Activated T-helper 2 cell treated with anti-CD3 and anti-CD28 coated beads, Interferon-gamma antibody, Interleukin-2, Interleukin-4, amounts not matched to agents 10 μg/mL and 5 μg/mL and 100 μg/mL, durations not matched to agents 14 hours and 24 hours and 36 hours (primary cell): ENCODE data around the gene ZNF132. TPM values are rescaled to one million over a fixed set of nuclear protein-coding genes. Genes with fewer than 3 reads are reported as not detected.
A peak's percentile ranks its signal among the peaks of the same experiment; 100 is the strongest.
"Not testable (repeated sequence)": the region's sequence is repeated elsewhere in the genome, so short reads cannot be mapped to it uniquely, and the experiment has no call there.

Source experiments
- DNase-seq: peaks from one replicate; pipeline ENCODE4 v3.0.0; 2021; ENCODE audit warnings: low spot score
- H3K27ac Mint-ChIP-seq: one replicate; pipeline ENCODE4 v1.8.0; 2021; ENCODE audit warnings: mixed read lengths
- H3K27me3 Mint-ChIP-seq: one replicate; pipeline ENCODE4 v1.8.0; 2021; ENCODE audit warnings: low read depth, mixed read lengths
- H3K36me3 Mint-ChIP-seq: one replicate; pipeline ENCODE4 v1.8.0; 2021; ENCODE audit warnings: low read depth, mixed read lengths
- H3K4me1 Mint-ChIP-seq: one replicate; pipeline ENCODE4 v1.8.0; 2021; ENCODE audit warnings: low read depth, mixed read lengths
- H3K4me3 Mint-ChIP-seq: one replicate; pipeline ENCODE4 v1.8.0; 2021; ENCODE audit warnings: low read depth, mild to moderate bottlenecking, moderate library complexity, mixed read lengths
- H3K9me3 Mint-ChIP-seq: one replicate; pipeline ENCODE4 v1.8.0; 2021; ENCODE audit warnings: mixed read lengths
- intact Hi-C: fragments of 100-400 bp; cut with micrococcal nuclease; formaldehyde crosslinking; loops from one replicate; pipeline ENCODE4 v1.15.1; 2023
- total RNA-seq: library from RNA; stranded (reverse); gene quantifications from 2 replicates; pipeline ENCODE4 v1.2.3, GENCODE V29; 2022

Gene ZNF132
- 3.2 and 3.4 TPM in 2 replicates for total RNA-seq

DNA sequence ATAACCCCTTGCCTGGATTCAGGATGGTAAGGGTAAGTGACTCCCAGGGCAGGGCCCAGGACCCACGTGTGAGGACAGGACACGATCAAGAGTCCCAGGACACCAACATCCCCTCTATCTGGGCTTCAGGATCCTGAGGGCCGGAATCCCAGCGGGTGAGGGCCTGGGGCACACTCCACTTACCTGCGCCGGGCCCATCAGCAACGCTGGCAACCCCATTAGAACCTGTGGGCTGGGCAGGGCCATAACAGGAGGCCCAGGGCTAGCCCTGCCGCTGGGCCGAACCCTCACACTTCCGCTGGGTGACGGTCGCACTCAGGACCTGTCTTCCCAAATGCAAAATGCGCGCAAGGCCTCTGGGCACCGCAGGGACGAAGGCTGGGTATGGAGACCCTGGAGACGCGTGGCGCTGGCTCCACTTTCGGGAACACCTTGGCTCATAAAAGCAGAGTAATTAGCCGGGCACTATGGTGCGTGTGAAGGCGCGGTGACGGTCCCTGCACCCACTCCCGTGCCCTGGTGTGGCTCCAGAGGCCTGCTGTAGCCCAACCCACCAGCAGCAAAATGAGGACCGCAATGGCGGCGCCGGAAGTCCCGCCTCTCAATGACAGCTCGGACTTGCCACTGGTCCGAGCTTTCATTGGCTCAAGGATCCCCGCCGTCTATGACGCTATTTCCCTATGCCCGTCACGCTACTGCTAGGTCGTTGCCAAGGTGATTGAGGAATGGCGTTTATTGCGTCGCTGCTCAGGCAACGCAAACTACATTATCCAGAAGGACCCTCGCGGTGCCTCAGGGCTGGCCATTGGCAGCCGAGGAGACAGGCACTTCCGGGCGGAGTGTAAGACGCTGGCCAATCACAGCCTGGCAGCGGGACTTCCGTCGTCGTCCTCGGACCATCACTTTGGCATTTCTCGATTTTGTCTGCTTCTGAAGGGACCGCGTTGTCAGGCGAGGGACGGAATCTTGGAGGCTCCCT, at the start of gene ZNF132:
TSS of gene ZNF132 (minus strand) at position 578 of the 979 bp plus-strand sequence. CDS start at position 246, 332 bp downstream.
- Mint-ChIP-seq H3K27ac (peak within 1 kb of the TSS; percentile 80), H3K9me3 (peaks cover 53% of the 10 kb centered on the region), H3K4me3 (peak within 1 kb of the TSS; percentile 85), H3K36me3 (peaks cover 58% of the 10 kb centered on the region), H3K27me3 (no peaks in the 10 kb centered on the region), H3K4me1 (peaks cover 18% of the 10 kb centered on the region)
- peak; percentile 94 for DNase-seq
- intact Hi-C loops: loop anchor here (1.0 kb wide), 4 partner anchors 11 to 59 kb away; partner anchors contain the start of genes ZNF324, ZNF324B and ZNF837

DNA sequence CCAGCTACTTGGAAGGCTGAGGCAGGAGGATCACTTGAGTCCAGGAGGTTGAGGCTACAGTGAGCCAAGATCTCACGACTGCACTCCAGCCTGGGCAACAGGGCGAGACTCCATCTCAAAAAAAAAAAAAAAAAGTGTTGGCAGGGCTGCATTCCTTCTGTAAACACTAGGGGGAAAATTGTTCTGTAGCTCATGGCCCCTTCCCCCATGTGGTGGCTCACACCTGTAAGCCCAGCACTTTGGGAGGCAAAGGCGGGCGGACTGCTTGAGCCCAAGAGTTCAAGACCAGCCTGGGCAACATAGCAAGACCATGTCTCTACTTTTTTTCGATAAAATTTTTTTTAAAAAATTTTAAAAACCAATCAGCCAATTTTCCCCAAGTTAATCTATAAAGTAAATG, 44.4 kb upstream of the ZNF132 start:
- H3K4me1 Mint-ChIP-seq: not testable (repeated sequence)

DNA sequence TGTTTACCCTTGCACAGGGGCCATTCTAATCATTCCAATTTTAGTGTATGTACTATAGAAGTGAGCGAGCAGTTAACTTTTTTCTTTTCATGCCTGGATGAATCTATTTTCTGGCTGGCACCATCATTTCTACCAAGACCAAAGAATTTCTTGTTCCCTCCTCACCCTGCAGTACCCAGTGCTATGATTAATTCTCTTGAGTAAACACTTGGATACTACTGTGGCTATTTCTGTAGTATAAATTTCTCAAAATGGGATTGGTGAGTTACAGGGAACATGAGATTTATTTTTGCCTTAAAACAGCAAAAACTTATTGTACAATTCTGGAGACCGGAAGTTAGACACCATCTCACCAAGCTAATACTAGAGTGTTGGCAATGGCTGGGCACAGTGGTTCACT, 43.8 kb upstream of the ZNF132 start:
- intact Hi-C loops: no loop called here
- peaks cover 7% of the 10 kb centered on the region for H3K36me3 Mint-ChIP-seq
- no peaks in the 10 kb centered on the region for H3K9me3 Mint-ChIP-seq
- H3K4me3 Mint-ChIP-seq: no peak overlapping the region
- H3K4me1 Mint-ChIP-seq: peaks cover 2% of the 10 kb centered on the region
- no peak for DNase-seq
- H3K27ac Mint-ChIP-seq: no peak overlapping the region
- H3K27me3 Mint-ChIP-seq: no peaks in the 10 kb centered on the region

More for the DNA sequence above, 44.4 kb upstream of the ZNF132 start:
- H3K36me3 Mint-ChIP-seq, intact Hi-C loops, H3K4me3 Mint-ChIP-seq, DNase-seq, H3K27ac Mint-ChIP-seq, H3K9me3 Mint-ChIP-seq, H3K27me3 Mint-ChIP-seq: not testable (repeated sequence)

DNA sequence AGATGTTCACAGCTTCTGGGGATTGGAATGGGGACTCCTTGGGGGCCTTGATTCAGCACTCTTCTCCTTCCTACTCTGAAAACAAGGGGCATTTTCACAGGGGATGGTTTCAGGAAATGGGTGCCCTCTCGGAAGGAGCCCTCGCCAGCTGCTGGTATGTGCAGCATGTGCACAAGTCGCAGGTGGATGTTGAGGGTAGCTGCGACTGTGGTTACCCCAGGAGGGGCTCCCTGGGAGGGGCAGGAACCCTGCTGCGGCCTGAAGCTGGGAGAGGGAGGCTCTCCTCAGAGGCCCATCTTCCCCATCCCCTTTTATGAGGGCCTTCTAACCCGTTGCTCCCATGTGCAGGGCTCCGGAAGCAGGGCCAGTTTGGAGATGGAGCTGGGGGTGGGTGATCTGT, 42.4 kb upstream of the ZNF132 start:
- Mint-ChIP-seq H3K36me3 (peaks cover 7% of the 10 kb centered on the region), H3K27me3 (no peaks in the 10 kb centered on the region), H3K4me1 (peaks cover 2% of the 10 kb centered on the region), H3K9me3 (no peaks in the 10 kb centered on the region), H3K27ac (no peak overlapping the region), H3K4me3 (no peak overlapping the region)
- no peak for DNase-seq
- intact Hi-C loops: no loop called here

- no peaks in the 10 kb centered on the region for H3K9me3 Mint-ChIP-seq
- no peak overlapping the region for H3K4me3 Mint-ChIP-seq
- no peaks in the 10 kb centered on the region for H3K27me3 Mint-ChIP-seq
- no peak for DNase-seq
- H3K36me3 Mint-ChIP-seq: peaks cover 7% of the 10 kb centered on the region
- H3K4me1 Mint-ChIP-seq: peaks cover 7% of the 10 kb centered on the region
- intact Hi-C loops: no loop called here
- no peak overlapping the region for H3K27ac Mint-ChIP-seq
These were observed 40.9 kb upstream of the ZNF132 start for GRCh38 chr19:58480831-58481230.

DNA sequence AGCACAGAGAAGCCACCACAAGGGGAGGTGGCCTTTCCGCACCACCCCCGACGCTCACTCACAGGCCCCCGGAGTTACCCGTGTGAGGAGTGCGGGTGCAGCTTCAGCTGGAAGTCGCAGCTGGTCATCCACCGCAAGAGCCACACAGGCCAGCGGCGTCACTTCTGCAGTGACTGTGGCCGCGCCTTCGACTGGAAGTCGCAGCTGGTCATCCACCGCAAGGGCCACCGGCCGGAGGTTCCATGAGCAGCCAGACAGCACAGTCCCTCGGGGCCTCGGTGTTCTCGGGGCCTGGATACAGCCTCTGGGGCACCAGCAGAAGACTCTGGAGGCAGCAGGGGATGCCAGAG, 40.5 kb upstream of the ZNF132 start:
- H3K36me3 Mint-ChIP-seq: peaks cover 7% of the 10 kb centered on the region
- H3K4me3 Mint-ChIP-seq: no peak overlapping the region
- intact Hi-C loops: no loop called here
- peaks cover 7% of the 10 kb centered on the region for H3K4me1 Mint-ChIP-seq
- H3K27ac Mint-ChIP-seq: no peak overlapping the region
- H3K27me3 Mint-ChIP-seq: no peaks in the 10 kb centered on the region
- no peak for DNase-seq
- no peaks in the 10 kb centered on the region for H3K9me3 Mint-ChIP-seq

DNA sequence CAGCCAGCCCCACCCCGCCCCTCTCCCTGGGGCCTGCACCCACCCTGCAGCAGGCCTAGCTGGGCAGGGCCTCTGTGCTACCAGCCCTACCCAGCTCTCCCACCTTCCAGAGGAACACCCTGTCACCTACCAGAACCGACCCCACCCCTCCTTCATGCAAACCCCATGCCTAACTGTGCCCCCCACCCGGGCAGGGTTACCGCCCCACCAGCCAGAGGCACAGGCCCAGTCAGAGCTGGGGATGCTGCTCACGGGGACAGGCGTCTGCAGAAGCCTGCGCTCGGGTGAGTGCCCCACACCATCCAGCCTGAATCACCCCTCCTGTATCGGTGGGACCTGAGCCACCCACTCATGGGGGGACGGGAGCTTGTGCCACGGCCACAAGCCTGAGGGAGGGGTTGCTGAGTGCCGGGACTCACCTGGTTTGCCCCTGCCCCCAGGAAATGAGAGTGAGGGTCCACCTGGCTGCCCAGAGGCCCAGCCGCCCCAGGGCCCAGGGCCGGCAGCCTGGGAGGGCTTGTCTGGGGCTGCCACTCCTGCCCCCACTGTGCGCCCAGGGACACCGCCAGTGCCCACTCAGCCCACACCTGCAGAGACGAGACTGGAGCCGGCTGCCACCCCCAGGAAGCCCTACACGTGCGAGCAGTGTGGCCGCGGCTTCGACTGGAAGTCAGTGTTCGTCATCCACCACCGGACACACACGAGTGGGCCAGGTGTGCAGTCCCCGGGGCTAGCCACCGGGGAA, 40.0 kb upstream of the ZNF132 start:
- no peak overlapping the region for H3K4me3 Mint-ChIP-seq
- H3K36me3 Mint-ChIP-seq: peaks cover 7% of the 10 kb centered on the region
- no peaks in the 10 kb centered on the region for H3K9me3 Mint-ChIP-seq
- H3K27ac Mint-ChIP-seq: no peak overlapping the region
- intact Hi-C loops: no loop called here
- no peak for DNase-seq
- peaks cover 10% of the 10 kb centered on the region for H3K4me1 Mint-ChIP-seq
- H3K27me3 Mint-ChIP-seq: no peaks in the 10 kb centered on the region

DNA sequence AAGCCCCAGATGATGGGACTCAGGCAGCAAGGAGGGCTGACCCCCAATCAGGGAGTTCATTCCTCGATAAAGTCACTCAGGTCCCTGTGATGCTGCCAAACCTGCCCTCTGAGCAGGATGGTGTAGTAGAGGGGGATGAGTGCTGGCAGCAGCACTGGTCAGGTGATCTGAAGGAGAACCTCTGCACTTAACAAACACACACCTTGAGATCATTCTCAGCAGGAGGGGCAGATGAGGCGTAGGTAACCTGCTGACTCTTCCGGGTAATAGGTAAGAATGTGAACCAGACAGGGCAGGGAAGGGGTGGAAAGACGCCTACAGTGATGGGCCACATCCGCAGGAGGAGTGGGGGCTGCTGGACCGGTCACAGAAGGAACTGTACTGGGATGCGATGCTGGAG, 39.4 kb upstream of the ZNF132 start:
- Mint-ChIP-seq H3K27ac (no peak overlapping the region), H3K4me3 (no peak overlapping the region), H3K27me3 (no peaks in the 10 kb centered on the region), H3K36me3 (peaks cover 7% of the 10 kb centered on the region), H3K4me1 (peaks cover 14% of the 10 kb centered on the region), H3K9me3 (no peaks in the 10 kb centered on the region)
- DNase-seq: no peak
- intact Hi-C loops: no loop called here

- peak overlapping the region; percentile 17 for H3K27ac Mint-ChIP-seq
- no peak for DNase-seq
- peaks cover 3% of the 10 kb centered on the region for H3K36me3 Mint-ChIP-seq
- peaks cover 18% of the 10 kb centered on the region for H3K4me1 Mint-ChIP-seq
- intact Hi-C loops: loop anchor here (2.0 kb wide), 3 partner anchors 27 to 97 kb away; partner anchors contain the start of genes ZNF324B, ZNF584 and ZNF837
- no peaks in the 10 kb centered on the region for H3K27me3 Mint-ChIP-seq
- H3K9me3 Mint-ChIP-seq: no peaks in the 10 kb centered on the region
- peak overlapping the region; percentile 35 for H3K4me3 Mint-ChIP-seq
These were observed 37.9 kb upstream of the ZNF132 start for GRCh38 chr19:58477871-58478270.

GRCh38 chr19:58477130-58477529, 37.2 kb upstream of the ZNF132 start:
- no peaks in the 10 kb centered on the region for H3K27me3 Mint-ChIP-seq
- H3K36me3 Mint-ChIP-seq: peaks cover 11% of the 10 kb centered on the region
- H3K4me1 Mint-ChIP-seq: peaks cover 18% of the 10 kb centered on the region
- H3K4me3 Mint-ChIP-seq: peak overlapping the region; percentile 88
- no peaks in the 10 kb centered on the region for H3K9me3 Mint-ChIP-seq
- intact Hi-C loops: loop anchor here (2.0 kb wide), 3 partner anchors 26 to 96 kb away; partner anchors contain the start of genes ZNF324B, ZNF584 and ZNF837
- peak overlapping the region; percentile 93 for H3K27ac Mint-ChIP-seq
- no peak for DNase-seq

GRCh38 chr19:58476498-58477015, 36.6 kb upstream of the ZNF132 start:
- Mint-ChIP-seq H3K27me3 (no peaks in the 10 kb centered on the region), H3K27ac (peak overlapping the region; percentile 93), H3K4me1 (peaks cover 18% of the 10 kb centered on the region), H3K36me3 (peaks cover 16% of the 10 kb centered on the region), H3K4me3 (peak overlapping the region; percentile 88), H3K9me3 (no peaks in the 10 kb centered on the region)
- intact Hi-C loops: loop anchor here (1.0 to 2.0 kb wide), 5 partner anchors 12 to 96 kb away; partner anchors contain the start of genes ZNF324B, ZNF584 and ZNF837
- DNase-seq: no peak

DNA sequence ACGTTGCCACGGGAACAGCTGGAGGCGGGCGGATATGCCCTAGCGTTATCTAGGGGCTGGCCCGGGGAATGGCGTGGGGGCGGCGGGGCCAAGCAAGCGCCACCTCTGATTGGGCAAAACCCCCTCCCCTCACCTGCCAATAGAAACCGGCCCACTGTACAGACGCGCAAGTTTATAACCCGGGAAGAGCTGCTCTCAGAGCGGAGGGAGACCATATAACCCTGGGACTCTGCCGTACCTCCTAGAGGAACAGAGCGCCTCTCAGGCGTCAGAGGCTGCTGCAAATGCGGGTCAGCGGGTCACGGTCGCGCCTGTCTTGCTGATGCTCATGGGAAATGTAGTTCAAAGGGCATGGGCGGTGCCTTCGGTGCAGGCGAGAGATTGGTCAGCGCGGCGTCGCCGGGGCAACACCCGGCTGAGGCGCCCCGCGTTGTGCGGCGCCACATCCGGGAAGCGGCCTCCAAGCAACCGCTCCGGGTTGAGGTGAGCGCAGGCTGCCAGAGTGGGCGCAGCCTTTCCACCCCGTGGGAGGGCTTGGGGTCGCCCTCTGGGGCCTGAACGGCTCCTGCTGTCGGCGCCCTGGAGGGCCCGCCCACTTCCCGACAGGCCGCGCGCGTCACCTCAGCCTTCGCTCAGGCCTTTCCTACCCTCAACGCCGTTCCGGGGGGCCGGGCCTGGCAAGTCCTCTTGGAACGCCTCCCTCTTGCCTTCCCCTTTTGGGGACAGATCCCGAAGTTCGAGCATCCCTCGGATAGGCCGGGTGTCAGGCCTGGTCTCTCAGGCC, 36.0 kb upstream of the ZNF132 start, which contains the start of gene ZNF446:
TSS of gene ZNF446 (plus strand) at position 639 of the 784 bp plus-strand sequence. CDS start 867 bp downstream, outside the sequence.
- H3K27me3 Mint-ChIP-seq: no peaks in the 10 kb centered on the region
- peaks cover 16% of the 10 kb centered on the region for H3K36me3 Mint-ChIP-seq
- peak; percentile 97 for DNase-seq
- H3K27ac Mint-ChIP-seq: peak within 1 kb of the TSS; percentile 99
- H3K9me3 Mint-ChIP-seq: no peaks in the 10 kb centered on the region
- peak within 1 kb of the TSS; percentile 88 for H3K4me3 Mint-ChIP-seq
- H3K4me1 Mint-ChIP-seq: peaks cover 18% of the 10 kb centered on the region
- intact Hi-C loops: loop anchor here (1.0 to 2.0 kb wide), 7 partner anchors 9 to 95 kb away; partner anchors contain the start of genes ZBTB45, ZNF324, ZNF324B and ZNF584
